GM08714 (cell line): Measurements from ENCODE around the gene NINL.
A peak's percentile ranks its signal among the peaks of the same experiment; 100 is the strongest.

Experiments used
- H3K4me3 ChIP-seq: fragments of 200-500 bp; sonication (Bioruptor generic); 2 replicates; pipeline ENCODE4 v1.5.1; 2014; ENCODE audit warnings: mild to moderate bottlenecking, low read length, inconsistent platforms
- ZNF274 ChIP-seq: IDR thresholded peaks from 2 replicates; pipeline ENCODE4 v1.6.1; 2012; ENCODE audit warnings: mild to moderate bottlenecking, low read depth, low read length

Gene NINL

DNA sequence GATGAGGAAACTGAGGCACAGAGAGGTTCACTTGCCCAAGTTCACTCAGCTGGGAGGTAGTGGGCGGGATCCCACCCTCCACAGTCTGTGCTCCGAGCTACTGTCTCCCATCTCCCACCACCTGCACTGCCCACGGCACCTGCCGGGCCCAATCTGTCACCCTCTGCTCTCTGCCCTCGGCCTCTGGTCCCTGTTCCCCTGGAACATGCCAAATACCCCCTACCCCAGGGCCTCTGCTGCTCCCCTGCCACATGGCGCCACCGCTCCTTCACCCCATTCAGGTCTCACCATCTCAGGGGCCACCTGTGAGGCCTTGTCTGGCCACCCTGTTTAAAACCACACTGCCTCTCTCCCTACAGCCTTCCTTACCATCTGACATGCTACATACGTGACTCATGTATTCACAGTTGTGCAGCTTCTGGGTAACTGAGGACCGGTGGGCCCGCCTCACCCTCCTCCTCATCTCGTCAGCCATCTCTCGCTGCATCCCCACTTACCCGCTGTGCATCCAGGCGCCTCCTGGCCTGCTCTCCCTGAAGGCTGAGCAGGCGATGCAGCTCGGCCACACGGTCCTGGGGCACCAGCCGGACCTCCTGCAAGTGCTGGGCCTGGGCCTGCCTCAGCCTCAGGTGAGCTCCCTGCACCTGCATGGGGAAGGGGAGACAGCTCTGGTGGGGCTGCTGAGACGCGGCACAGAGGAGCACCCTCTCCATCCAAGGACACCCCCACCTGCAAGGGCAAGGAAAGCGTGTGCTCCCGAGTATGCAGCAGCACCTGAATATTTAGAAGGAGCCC, 127.2 kb downstream of the NINL start:
- TF ChIP-seq ZNF274: no peak
- no peak overlapping the region for H3K4me3 ChIP-seq

GRCh38 chr20:25454153-25454900, 131.0 kb downstream of the NINL start:
- no peak for TF ChIP-seq ZNF274
- no peak overlapping the region for H3K4me3 ChIP-seq

DNA sequence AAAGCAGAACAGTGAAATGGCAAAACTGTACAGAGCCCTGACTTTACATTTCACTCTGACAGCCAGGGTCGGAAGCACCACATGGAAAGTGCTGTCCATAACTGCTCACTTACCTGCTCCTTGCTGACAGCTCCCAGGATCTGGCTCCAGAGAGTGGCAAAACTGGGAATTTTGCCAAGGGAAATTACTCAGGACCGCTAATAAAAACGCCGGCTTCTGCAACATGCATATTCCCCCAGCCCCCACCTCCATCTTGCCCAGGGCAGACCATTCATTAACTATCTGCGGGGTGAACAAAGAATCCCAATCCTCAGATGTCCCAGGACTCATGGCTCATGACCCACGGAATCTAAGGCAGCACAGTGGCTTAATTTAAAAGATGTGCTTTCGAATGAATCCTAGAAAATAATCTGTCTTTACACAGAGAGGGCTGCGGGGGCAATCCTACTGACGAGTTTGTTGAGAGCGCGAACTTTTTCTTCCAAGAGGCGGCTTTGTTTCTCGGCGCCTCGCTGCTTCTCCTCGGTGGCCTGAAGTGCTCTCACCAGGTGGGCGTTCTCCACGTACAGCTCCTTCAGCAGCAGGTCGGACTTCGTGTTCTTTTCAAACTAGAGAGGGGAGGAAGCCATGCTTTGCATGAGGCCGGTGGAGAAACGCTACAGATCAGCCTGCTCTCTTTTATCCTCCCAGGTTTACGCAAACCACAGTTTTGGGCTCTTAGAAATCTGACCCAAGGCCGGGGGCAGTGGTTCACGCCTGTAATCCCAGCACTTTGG, 132.1 kb downstream of the NINL start:
- TF ChIP-seq ZNF274: no peak
- no peak overlapping the region for H3K4me3 ChIP-seq

DNA sequence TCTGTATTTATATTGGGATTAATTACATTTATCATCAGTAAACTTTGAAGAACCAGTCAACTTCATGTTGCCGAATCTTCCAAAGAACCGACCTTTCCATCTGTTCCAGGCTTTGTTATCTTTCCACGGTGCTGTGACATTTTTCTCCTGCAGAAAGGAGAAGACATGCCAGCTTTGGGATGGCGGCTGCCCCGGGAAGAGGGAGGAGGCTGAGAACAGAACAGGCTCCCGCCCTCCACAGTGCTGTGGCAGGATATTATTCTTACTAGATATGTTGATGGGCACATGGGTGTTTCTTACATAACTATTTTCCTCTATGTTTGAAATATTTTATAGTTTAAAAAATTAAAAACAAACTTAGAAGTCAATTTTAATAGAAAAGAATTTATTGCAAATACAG, 133.0 kb downstream of the NINL start:
- no peak for TF ChIP-seq ZNF274

DNA sequence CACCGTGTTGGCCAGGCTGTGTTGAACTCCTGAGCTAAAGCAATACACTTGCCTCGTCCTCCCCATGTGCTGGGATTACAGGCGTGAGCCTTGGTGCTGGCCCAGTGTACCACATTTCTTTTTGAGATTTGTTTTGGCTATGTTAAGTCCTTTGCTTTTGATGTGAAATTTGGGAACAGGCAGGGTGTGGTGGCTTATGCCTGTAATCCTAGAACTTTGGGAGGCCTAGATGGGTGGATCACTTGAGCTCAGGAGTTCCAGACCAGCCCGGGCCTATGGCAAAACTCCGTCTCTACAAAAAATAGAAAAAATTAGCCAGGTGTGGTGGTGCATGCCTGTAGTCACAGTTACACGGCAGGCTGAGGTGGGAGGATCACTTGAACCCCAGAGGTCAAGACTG, 137.7 kb downstream of the NINL start:
- TF ChIP-seq ZNF274: no peak
- H3K4me3 ChIP-seq: no peak overlapping the region

More for the DNA sequence above, 133.0 kb downstream of the NINL start:
- no peak overlapping the region for H3K4me3 ChIP-seq

- TF ChIP-seq ZNF274: no peak
Observed at GRCh38 chr20:25444556-25444955, 140.8 kb downstream of the NINL start.

GRCh38 chr20:25439328-25439727, 146.0 kb downstream of the NINL start:
- no peak for TF ChIP-seq ZNF274
- no peak overlapping the region for H3K4me3 ChIP-seq

More at GRCh38 chr20:25444556-25444955, 140.8 kb downstream of the NINL start:
- no peak overlapping the region for H3K4me3 ChIP-seq

GRCh38 chr20:25437153-25437581, 148.2 kb downstream of the NINL start:
- no peak for TF ChIP-seq ZNF274
- H3K4me3 ChIP-seq: no peak overlapping the region

- no peak for TF ChIP-seq ZNF274
- H3K4me3 ChIP-seq: no peak overlapping the region
Observed at GRCh38 chr20:25424536-25424935, 160.8 kb downstream of the NINL start.

GRCh38 chr20:25422032-25422431, 163.3 kb downstream of the NINL start:
- no peak overlapping the region for H3K4me3 ChIP-seq
- no peak for TF ChIP-seq ZNF274

DNA sequence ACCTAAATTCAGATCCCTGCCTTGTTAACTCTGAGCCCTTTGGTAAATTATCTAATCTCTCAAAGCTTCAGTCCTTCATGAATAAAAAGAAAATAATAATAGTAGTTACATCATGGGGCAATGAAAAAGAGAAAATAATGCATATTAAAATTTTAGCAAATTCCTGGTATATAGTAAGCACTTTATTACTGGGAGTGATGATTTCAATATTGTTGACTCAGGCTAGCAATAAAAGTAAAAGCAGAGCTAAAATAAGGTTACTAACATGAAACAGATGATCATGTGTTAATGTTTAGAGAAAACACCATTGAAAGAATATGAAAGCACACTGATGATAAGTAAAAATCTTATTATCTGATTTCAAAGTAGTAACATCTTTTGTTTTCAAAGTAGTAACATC, 164.2 kb downstream of the NINL start:
- no peak for TF ChIP-seq ZNF274

DNA sequence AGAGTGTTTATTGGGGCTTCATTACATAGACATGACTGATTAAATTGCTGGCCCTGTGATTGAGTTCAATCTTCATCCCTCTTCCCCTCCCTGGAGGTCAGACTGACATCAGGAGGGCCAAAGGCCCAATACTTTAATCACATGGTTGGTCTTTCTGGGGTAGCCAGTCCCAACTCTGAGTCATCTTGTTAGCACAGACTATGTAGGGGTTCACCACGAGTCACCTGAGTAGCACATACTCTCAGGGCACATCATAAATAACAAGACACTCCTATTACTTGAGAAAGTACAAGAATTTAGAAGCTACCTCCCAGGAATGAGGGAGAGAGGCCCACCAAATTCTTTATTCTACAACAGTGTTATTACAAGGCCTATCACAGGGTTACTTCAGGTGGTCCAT, 166.6 kb downstream of the NINL start:
- H3K4me3 ChIP-seq: no peak overlapping the region
- TF ChIP-seq ZNF274: no peak

More for the DNA sequence above, 164.2 kb downstream of the NINL start:
- H3K4me3 ChIP-seq: no peak overlapping the region

DNA sequence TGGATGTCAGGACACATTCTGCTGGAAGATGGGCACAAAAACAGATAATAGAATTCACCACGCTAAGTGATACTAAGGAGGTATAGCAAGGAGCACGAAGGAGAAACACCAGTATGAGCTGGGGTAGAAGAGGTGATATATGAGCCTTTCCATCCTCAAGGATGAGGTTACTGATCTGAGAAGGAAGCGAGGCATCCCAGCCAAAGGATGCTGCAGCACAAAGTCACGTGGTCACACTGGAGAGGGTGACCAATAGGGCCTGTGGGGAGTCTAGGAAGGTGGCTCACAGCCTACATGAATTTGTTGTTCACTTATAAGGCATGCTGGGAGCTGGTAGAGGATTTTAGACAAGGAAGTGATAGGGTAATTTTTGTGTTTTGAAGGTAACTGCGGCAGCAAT, 176.4 kb downstream of the NINL start:
- peak overlapping the region; percentile 85 for H3K4me3 ChIP-seq
- TF ChIP-seq ZNF274: no peak

- TF ChIP-seq ZNF274: no peak
- peak overlapping the region; percentile 85 for H3K4me3 ChIP-seq
Observed at GRCh38 chr20:25408170-25408547, 177.2 kb downstream of the NINL start.
